ENCODE data around the gene SLC6A12. TPM values are rescaled to one million over a fixed set of nuclear protein-coding genes. Genes with fewer than 3 reads are reported as not detected.

SLC6A12 gene
- polyA plus RNA-seq, 12 donors: 0.27 to 1.1 (median 0.61) TPM; not detected in 2

- DNase-seq: no peak
Observed at GRCh38 chr12:178829-179109, 35.2 kb downstream of the SLC6A12 start.

DNA sequence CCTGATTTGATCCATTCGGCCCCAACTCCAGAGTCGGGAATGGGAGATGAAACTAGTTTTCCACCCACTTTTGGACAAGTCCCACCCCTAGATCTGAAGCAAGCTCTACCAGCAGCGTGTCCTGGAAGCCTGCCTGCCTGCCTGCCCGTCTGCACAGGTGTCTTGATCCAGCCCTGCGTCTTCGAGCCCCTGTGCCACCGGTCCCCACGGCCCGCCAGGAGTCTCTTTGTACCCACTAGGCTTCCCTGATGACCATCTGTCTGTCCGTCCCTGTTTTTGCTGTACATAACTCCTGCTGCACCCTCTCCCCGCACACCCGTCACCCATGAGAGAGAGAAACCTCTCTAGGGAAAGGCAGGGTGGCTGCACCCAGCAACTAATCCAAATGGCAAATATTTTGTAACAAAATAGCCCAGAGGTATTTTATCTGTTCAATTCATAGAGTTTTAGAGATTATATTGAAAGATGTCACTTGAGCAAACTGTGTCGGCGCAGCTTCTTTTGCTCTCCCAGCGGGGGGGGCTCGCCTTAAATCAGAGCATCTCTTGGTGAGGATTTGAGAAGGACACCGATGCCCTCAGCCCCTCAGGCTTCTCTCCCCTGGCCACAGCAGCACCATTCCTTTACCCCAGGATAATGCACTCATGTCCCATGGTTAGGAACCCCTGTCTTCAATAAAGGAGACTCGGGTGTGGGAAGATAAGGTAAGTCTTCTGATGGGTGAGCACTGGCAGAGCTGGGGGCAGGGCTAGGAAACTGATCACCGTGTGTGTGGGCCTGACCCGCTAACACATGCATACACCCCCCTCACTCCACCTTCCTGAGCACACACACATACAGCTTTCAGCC, 35.8 kb downstream of the SLC6A12 start:
- no peak for DNase-seq

- no peak for DNase-seq
Observed at GRCh38 chr12:177336-177979, 36.5 kb downstream of the SLC6A12 start.

DNA sequence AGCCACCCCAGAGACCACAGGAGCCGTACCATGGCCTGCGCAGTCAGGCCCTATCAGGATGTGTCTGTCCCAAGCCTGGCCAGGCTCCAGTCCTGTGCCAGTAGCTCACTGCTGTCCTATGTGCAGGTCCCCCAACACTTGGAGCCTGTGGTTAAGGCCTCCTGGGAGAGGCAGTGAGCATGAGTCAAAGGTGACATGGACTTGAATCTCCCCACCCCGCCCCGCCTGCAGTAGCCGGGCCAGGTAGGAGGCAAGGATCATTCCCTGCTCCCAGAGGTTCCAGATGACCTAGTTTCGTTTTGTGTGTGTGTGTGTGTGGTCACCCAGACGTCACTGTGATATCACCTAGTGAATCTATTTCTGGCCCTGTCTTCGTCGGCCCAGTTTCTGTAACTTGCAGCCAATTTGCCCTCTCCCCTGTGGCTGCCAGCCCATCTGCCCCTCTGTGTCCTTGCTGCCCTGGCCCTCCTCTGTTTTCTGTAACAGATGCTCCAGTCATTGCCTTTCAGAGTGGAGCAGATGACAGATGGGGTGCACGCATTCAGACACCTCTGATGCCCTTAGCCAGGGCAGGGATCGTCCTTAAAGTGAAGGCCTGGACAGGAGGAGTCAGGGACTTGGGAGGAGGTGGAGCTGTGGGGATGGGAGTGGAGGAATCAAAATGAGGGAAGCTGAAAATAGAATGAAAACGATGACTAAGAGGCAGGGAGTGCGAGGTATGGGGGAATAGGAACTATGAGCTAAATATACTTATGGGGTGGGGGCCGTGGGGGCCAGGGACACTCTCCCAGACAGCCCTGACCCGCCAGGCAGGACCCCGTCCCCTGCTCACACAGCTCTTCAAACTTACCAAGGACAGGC, 37.4 kb downstream of the SLC6A12 start:
- DNase-seq: no peak

GRCh38 chr12:175759-176158, 38.2 kb downstream of the SLC6A12 start:
- no peak for DNase-seq

- DNase-seq: no peak
Observed at GRCh38 chr12:175250-175649, 38.7 kb downstream of the SLC6A12 start.

DNA sequence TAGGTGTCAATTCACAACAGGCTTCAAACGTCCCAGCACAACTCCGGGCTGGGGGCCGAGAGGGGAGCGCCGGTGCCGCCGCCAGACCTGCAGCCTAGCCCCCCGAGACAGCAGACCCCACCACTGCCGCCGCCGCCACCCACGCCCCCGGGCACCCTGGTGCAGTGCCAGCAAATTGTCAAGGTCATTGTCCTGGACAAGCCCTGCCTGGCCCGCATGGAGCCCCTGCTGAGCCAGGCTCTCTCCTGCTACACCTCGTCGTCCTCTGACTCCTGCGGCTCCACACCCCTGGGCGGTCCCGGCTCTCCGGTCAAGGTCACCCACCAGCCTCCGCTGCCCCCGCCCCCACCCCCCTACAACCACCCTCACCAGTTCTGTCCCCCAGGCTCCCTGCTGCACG, 39.4 kb downstream of the SLC6A12 start:
- DNase-seq: no peak

DNA sequence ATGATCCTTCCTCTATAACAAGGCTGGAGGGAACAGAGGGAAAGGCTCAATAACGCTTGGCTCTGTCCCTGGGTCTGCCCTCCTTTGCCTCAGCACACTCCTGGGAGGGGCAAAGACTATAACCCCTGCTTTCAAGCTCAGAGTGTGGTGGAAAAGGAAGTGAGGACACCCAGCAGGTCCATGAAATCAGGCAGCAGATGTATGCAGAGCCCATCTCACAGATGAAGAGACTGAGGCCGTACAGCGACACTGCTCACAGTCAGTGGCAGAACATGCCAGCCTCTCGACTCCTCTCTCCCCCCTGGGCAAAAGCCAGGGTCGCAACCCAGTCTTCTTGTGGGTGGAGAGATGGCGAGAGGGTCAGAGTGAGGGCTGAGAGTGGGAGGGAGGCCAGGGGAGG, 39.8 kb downstream of the SLC6A12 start:
- DNase-seq: no peak

DNA sequence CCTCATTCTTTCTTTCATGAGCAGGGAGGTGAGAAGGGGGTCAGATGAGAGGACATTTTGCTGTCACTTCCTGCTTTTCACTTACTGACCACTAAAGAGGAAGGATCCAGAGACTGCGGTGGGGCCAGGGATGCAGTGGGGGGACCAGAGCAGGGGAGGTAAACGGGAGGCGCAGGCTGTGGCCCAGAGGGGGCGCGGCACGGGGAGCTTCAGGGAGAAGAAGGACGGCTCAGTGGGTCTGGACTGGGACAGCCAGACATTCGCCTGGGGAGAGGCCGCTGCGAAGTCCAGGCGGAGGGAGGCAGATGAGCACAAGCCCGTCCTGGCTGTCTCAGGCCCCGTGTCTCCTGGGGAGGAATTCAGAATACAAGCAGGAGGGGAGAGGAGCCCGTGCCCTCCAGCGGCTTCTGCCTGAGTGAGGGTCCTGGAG, 41.2 kb downstream of the SLC6A12 start:
- DNase-seq: no peak

DNA sequence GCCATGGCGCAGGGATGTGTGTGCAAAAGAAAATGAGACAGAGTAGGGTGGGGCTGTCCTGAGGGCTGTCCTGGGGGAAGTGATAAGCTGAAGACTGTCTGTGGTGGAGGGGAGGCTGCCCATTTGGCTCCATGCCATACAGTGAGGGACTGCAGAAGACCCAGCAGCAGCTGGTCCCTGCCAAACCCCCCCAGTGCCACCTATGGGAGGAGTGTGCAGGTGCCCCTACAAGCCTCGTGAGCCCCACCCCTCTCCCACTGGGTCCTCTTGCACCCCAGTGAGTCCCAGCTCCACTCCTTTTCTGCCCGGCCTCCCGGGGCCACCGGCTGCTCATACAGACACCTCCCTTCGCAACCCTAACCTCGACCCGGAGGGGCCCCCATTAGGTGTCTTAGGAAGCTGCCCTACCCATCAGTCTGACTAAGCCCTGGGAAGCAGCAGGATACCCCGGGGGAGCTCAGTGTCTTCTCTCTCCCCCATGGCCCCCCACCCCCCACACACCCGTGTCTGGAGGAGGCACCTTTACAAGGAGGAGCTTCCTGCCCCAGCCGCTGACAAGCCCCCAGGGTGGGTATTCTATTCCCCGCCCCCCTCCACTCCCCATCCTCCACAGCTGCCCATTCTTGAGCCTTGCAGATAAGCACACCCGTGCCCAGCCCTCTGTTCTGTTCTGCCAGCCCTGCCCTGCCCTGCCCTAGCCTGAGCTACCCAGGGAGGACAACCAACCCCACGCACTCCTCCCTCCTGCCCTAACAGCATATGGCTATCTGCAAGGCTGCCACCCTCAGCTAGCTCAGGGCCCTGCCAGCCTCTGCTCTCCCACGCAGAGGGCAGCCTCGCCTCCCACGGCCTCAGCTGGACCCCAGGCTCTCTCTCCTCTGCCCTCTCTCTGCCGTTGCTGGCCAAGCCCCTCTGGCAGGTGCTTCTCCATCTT, 41.9 kb downstream of the SLC6A12 start:
- DNase-seq: no peak

- no peak for DNase-seq
Observed at GRCh38 chr12:171276-171675, 42.7 kb downstream of the SLC6A12 start.

GRCh38 chr12:170371-171225, 43.4 kb downstream of the SLC6A12 start:
- no peak for DNase-seq

GRCh38 chr12:169528-170370, 44.2 kb downstream of the SLC6A12 start:
- no peak for DNase-seq

DNA sequence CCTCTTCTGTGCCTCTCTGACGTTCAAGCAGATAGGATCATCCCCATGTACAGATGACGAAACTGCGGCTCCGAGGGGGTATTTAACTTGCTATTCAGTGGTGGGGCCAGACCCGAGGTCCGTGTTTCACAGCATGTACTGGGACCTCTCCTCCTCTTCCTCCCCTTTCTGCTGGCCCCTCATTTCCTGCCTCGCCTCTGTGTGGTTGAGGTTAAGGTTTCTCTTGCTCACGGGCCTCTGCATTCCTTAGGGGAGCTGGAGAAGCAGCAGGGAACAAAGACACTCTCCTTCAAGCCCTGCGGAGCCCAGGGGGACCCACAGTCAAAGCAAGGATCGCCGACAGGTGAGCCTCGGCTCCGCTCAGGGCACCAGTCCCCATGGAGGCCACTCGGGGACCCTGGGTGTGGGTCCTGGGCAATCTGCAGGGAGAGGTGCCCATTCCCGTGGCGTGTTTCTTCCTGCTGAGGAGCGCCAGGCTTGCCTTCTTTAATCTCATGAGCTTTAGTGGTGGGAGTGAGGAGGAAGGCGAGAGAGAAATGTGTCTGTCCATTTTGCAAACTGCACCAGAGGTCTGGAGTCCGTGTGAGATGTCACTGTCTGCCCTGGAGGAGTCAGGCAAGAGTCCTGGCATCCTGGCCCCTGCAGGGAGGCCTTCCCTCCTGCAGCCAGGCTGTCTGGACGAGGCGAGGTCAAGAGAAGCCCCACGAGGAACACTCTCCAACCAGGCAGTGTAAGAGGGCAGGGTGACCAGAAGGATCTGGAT, 45.0 kb downstream of the SLC6A12 start:
- no peak for DNase-seq

DNA sequence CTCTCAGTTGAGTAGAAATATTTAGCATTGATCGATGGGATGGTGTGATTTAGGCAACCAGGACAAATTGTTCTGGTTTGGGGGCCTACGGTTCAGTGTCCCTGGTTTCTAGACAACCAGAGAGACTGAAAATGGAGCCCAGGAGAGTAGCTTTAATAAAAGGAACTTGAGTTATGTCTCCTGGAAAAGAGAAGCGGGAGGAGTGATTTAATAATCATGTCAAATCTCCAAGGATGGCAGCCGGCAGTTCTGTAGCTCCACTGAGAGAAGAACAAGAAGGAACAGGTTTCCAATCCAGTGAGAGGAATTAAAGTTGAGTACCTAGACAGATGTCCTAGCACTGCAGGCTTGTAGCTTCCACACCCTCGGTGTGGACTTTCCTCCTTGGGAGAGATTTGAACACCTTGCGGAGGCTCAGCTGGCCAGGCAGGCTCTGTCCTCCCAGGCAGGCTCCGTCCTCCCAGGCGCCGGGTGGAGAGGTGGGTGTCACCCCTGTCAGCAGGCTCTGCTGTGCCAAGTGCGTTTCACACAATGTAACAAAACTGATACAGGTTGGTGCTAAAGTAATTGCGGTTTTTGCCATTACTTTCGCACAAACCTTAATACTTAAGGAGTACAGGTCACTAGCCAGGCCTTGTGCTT, 45.9 kb downstream of the SLC6A12 start:
- no peak for DNase-seq

- no peak for DNase-seq
Observed at GRCh38 chr12:166425-167075, 47.4 kb downstream of the SLC6A12 start.

DNA sequence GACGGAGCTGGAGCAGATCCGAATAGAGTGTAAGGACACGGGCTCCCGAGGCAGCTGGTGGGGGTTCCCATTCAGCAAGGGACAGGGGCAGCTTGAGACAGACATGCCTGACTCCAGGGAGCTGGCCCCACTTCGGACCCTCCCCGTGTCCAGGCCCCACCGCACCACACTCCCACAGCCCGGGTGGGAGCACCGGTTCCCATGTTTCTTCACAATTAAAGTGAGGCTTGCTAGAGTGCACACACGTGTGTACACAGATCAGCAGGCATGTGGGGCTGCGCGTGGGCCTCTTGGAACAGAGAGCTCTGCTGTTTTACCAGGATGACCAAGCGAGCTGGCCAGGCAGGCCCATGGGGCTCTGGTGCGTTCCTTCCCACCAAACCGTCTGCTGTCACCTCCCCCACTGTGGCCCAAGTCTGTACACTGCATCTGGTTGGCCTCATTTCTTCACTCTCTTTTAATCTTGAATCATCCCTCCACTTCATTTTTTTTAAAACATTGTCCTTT, 48.0 kb downstream of the SLC6A12 start:
- no peak for DNase-seq

All from muscle of arm (tissue), 12 donors.